ENCODE data around the gene GYS1. TPM values are rescaled to one million over a fixed set of nuclear protein-coding genes. Genes with fewer than 3 reads are reported as not detected.

GYS1 gene
- total and polyA plus RNA-seq, 2 experiments from 2014 or later: 15.9 to 28.9 TPM

DNA sequence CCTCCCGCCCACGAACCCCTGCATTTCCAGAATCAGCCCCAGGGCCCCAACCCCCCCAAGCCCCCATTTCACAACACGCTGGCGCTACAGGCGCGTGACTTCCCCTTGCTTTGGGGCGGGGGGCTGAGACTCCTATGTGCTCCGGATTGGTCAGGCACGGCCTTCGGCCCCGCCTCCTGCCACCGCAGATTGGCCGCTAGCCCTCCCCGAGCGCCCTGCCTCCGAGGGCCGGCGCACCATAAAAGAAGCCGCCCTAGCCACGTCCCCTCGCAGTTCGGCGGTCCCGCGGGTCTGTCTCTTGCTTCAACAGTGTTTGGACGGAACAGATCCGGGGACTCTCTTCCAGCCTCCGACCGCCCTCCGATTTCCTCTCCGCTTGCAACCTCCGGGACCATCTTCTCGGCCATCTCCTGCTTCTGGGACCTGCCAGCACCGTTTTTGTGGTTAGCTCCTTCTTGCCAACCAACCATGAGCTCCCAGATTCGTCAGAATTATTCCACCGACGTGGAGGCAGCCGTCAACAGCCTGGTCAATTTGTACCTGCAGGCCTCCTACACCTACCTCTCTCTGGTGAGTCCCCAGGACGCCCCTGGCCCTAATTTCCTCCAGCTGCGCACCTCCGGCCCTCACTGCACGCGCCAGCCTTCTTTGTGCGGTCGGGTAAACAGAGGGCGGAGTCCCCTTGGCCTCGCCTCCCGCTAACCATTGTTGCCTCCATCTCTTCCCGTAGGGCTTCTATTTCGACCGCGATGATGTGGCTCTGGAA is 27.9 kb downstream of the GYS1 start, which contains the start of gene FTL (continued):
- TF ChIP-seq, protein P1, sequence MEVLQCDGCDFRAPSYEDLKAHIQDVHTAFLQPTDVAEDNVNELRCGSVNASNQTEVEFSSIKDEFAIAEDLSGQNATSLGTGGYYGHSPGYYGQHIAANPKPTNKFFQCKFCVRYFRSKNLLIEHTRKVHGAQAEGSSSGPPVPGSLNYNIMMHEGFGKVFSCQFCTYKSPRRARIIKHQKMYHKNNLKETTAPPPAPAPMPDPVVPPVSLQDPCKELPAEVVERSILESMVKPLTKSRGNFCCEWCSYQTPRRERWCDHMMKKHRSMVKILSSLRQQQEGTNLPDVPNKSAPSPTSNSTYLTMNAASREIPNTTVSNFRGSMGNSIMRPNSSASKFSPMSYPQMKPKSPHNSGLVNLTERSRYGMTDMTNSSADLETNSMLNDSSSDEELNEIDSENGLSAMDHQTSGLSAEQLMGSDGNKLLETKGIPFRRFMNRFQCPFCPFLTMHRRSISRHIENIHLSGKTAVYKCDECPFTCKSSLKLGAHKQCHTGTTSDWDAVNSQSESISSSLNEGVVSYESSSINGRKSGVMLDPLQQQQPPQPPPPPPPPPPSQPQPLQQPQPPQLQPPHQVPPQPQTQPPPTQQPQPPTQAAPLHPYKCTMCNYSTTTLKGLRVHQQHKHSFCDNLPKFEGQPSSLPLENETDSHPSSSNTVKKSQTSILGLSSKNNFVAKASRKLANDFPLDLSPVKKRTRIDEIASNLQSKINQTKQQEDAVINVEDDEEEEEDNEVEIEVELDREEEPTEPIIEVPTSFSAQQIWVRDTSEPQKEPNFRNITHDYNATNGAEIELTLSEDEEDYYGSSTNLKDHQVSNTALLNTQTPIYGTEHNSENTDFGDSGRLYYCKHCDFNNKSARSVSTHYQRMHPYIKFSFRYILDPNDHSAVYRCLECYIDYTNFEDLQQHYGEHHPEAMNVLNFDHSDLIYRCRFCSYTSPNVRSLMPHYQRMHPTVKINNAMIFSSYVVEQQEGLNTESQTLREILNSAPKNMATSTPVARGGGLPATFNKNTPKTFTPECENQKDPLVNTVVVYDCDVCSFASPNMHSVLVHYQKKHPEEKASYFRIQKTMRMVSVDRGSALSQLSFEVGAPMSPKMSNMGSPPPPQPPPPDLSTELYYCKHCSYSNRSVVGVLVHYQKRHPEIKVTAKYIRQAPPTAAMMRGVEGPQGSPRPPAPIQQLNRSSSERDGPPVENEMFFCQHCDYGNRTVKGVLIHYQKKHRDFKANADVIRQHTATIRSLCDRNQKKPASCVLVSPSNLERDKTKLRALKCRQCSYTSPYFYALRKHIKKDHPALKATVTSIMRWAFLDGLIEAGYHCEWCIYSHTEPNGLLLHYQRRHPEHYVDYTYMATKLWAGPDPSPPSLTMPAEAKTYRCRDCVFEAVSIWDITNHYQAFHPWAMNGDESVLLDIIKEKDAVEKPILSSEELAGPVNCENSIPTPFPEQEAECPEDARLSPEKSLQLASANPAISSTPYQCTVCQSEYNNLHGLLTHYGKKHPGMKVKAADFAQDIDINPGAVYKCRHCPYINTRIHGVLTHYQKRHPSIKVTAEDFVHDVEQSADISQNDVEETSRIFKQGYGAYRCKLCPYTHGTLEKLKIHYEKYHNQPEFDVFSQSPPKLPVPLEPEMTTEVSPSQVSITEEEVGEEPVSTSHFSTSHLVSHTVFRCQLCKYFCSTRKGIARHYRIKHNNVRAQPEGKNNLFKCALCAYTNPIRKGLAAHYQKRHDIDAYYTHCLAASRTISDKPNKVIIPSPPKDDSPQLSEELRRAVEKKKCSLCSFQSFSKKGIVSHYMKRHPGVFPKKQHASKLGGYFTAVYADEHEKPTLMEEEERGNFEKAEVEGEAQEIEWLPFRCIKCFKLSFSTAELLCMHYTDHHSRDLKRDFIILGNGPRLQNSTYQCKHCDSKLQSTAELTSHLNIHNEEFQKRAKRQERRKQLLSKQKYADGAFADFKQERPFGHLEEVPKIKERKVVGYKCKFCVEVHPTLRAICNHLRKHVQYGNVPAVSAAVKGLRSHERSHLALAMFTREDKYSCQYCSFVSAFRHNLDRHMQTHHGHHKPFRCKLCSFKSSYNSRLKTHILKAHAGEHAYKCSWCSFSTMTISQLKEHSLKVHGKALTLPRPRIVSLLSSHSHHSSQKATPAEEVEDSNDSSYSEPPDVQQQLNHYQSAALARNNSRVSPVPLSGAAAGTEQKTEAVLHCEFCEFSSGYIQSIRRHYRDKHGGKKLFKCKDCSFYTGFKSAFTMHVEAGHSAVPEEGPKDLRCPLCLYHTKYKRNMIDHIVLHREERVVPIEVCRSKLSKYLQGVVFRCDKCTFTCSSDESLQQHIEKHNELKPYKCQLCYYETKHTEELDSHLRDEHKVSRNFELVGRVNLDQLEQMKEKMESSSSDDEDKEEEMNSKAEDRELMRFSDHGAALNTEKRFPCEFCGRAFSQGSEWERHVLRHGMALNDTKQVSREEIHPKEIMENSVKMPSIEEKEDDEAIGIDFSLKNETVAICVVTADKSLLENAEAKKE (CRISPR knock-in tag; IDR thresholded peaks at IDR 0.05): no peak

DNA sequence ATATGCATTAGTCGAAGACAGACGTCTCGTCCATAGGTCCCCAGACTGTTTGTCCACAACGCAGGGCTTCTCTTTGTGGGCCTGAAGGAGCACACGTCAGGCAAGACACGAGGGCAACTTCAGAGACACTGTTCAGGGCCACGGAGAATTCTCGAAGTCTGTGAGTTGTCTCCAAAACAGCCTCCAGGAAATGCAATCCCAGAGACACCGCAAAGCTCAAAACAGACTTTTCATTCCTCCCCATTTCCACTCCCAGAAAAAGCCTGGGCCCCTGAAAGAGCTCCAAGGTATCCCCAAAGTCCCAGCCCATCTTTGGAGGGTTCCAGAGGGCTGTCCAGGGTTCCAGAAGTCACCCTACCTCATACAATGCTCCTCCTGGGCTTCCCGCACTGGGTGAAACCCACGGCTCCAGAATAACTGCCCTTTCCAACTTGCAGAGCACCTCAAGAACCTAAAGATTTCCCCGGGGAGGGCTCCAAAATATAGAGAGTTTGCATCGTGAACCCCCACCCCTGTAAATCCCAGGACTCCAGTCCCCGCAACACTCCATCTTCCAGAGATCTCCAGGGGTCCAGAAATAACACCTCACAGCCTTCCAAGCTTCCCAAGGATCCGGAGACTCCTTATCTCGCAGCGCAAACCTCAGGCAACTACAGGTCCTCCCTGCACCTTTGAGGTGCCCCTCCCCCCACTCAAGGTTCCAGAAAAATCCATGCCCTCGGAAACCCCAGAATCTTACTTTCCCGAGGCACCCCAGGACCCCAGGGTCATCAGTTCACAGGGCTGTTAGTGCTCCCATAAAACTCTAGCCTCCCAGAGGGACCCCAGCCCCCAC is 28.7 kb downstream of the GYS1 start:
- Histone ChIP-seq H3K4me1 (ENCODE audit: insufficient read depth) (peaks cover 18% of the 10 kb centered on the region), H3K79me2 (replicated peaks; ENCODE audit: insufficient read depth) (peaks cover 24% of the 10 kb centered on the region), H3F3A (replicated peaks; ENCODE audit: low read depth) (peaks cover 56% of the 10 kb centered on the region), H3K9me2 (ENCODE audit: insufficient read depth) (no peaks in the 10 kb centered on the region), H3K4me3 (peak overlapping the region; percentile 100), H4K20me1 (replicated peaks; ENCODE audit: insufficient read depth) (peaks cover 6% of the 10 kb centered on the region), H3K36me3 (ENCODE audit: insufficient read depth) (peaks cover 13% of the 10 kb centered on the region), H3K4me2 (peak overlapping the region; percentile 97), H3K27ac (ENCODE audit: low read depth) (peak overlapping the region; percentile 99), H2AFZ (no peak overlapping the region), H3K27me3 (ENCODE audit: insufficient read depth) (no peaks in the 10 kb centered on the region)
- Mint-ChIP-seq H3K4me3 (peak overlapping the region; percentile 95), H3K27ac (peak overlapping the region; percentile 97), H3K4me1 (peaks cover 38% of the 10 kb centered on the region), H3K9me3 (peaks cover 16% of the 10 kb centered on the region), H3K36me3 (ENCODE audit: low read depth) (peaks cover 52% of the 10 kb centered on the region), H3K27me3 (ENCODE audit: insufficient read depth, low read depth, poor library complexity) (peaks cover 62% of the 10 kb centered on the region)
- ATAC-seq (peak; percentile 7), DNase-seq (ENCODE audit: low spot score) (peak; percentile 82)
- TF ChIP-seq ETS1 (IDR thresholded peaks at IDR 0.05): no peak
- TF ChIP-seq EZH2phosphoT487 (IDR thresholded peaks at IDR 0.05; ENCODE audit: unreplicated experiment): no peak
- no peak for TF ChIP-seq NANOG (IDR thresholded peaks at IDR 0.05; ENCODE audit: borderline replicate concordance)
- TF ChIP-seq POLR2AphosphoS5 (IDR thresholded peaks at IDR 0.05; ENCODE audit: low read depth): no peak
- TF ChIP-seq, protein P2, sequence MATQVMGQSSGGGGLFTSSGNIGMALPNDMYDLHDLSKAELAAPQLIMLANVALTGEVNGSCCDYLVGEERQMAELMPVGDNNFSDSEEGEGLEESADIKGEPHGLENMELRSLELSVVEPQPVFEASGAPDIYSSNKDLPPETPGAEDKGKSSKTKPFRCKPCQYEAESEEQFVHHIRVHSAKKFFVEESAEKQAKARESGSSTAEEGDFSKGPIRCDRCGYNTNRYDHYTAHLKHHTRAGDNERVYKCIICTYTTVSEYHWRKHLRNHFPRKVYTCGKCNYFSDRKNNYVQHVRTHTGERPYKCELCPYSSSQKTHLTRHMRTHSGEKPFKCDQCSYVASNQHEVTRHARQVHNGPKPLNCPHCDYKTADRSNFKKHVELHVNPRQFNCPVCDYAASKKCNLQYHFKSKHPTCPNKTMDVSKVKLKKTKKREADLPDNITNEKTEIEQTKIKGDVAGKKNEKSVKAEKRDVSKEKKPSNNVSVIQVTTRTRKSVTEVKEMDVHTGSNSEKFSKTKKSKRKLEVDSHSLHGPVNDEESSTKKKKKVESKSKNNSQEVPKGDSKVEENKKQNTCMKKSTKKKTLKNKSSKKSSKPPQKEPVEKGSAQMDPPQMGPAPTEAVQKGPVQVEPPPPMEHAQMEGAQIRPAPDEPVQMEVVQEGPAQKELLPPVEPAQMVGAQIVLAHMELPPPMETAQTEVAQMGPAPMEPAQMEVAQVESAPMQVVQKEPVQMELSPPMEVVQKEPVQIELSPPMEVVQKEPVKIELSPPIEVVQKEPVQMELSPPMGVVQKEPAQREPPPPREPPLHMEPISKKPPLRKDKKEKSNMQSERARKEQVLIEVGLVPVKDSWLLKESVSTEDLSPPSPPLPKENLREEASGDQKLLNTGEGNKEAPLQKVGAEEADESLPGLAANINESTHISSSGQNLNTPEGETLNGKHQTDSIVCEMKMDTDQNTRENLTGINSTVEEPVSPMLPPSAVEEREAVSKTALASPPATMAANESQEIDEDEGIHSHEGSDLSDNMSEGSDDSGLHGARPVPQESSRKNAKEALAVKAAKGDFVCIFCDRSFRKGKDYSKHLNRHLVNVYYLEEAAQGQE (IDR thresholded peaks at IDR 0.05; ENCODE audit: unreplicated experiment): no peak
- TF ChIP-seq ZNF331 (CRISPR knock-in tag; IDR thresholded peaks at IDR 0.05; ENCODE audit: low read depth): no peak
- no peak for TF ChIP-seq JUNB (IDR thresholded peaks at IDR 0.05; ENCODE audit: unreplicated experiment)
